ENCODE measurements around the gene RNF113B.

Gene RNF113B

DNA sequence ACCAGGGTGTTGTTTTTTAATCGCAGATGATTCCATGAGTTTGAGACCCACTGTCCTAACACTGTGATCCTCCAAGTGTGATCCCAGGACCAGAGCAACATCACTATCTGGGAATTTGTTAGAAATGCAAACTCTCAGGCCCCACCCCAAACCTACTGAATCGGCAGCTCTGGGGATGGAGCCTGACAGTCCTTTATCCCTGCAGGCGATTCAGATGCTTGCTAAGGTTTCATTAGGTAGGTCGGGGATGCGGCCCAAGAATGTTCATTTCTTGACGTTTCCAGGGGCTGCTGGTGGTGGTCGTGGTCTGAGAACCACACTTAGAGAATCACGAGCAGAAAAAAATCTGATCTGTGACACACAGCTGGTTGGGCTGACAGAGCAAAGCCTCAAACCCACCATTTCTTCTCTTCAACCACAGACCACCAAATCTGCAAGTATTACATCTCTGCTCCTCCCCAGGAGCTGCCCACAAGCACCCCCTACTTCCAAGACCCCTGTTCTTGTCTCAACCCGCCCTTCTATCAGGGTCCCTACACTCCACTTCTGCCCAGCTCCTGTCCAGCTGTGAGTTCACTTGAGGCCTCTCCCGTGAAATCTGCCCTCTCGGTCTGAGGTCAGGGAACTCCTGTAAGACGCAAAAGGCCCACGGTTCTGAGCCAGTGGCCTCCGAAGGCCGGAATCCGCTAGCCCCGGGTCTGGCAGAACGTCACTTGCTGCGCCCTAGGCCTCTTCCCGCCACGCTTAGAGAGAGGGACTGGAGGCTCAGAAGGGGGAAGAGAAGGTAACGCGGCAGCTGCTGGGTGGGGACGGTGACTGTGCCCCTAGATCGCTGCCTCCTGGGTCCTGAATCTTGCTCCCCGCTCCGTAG is 35.3 kb downstream of the RNF113B start:
- DNase-seq (ENCODE audit: low read depth) = no peak
- H3K4me3 ChIP-seq (ENCODE audit: control insufficient read depth, low read depth, low read length) = no peak overlapping the region
- TF ChIP-seq, protein P1, sequence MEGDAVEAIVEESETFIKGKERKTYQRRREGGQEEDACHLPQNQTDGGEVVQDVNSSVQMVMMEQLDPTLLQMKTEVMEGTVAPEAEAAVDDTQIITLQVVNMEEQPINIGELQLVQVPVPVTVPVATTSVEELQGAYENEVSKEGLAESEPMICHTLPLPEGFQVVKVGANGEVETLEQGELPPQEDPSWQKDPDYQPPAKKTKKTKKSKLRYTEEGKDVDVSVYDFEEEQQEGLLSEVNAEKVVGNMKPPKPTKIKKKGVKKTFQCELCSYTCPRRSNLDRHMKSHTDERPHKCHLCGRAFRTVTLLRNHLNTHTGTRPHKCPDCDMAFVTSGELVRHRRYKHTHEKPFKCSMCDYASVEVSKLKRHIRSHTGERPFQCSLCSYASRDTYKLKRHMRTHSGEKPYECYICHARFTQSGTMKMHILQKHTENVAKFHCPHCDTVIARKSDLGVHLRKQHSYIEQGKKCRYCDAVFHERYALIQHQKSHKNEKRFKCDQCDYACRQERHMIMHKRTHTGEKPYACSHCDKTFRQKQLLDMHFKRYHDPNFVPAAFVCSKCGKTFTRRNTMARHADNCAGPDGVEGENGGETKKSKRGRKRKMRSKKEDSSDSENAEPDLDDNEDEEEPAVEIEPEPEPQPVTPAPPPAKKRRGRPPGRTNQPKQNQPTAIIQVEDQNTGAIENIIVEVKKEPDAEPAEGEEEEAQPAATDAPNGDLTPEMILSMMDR (IDR thresholded peaks at IDR 0.05; ENCODE audit: control insufficient read depth, insufficient read depth, low read depth, low read length, missing control alignments) = no peak

DNA sequence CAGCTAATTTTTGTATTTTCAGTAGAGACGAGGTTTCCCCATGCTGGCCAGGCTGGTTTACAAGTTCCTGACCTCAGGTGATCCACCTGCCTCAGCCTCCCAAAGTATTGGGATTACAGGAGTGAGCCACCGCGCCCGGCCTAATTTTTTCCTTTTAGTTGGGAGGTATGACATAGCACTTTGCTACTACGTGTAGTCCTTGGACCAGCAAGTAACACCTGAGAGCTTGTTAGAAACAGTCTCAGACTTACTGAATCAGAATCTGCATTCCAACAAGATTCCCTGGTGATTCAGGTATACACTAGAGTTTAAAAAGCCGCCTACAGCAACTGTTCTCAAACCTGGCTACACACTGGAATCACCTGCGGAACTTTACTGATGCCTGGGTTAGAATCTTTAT is 36.0 kb downstream of the RNF113B start:
- DNase-seq (ENCODE audit: low read depth) = no peak
- TF ChIP-seq, protein P1 (IDR thresholded peaks at IDR 0.05; ENCODE audit: control insufficient read depth, insufficient read depth, low read depth, low read length, missing control alignments) = no peak
- no peak overlapping the region for H3K4me3 ChIP-seq (ENCODE audit: control insufficient read depth, low read depth, low read length)

- DNase-seq (ENCODE audit: low read depth) = no peak
- TF ChIP-seq, protein P1 (IDR thresholded peaks at IDR 0.05; ENCODE audit: control insufficient read depth, insufficient read depth, low read depth, low read length, missing control alignments) = no peak
- H3K4me3 ChIP-seq (ENCODE audit: control insufficient read depth, low read depth, low read length) = no peak overlapping the region
Measured at GRCh38 chr13:98134901-98135300, 42.2 kb downstream of the RNF113B start.

GRCh38 chr13:98133946-98134345 is 43.1 kb downstream of the RNF113B start:
- TF ChIP-seq, protein P1 (IDR thresholded peaks at IDR 0.05; ENCODE audit: control insufficient read depth, insufficient read depth, low read depth, low read length, missing control alignments) = no peak
- no peak for DNase-seq (ENCODE audit: low read depth)
- H3K4me3 ChIP-seq (ENCODE audit: control insufficient read depth, low read depth, low read length) = no peak overlapping the region

DNA sequence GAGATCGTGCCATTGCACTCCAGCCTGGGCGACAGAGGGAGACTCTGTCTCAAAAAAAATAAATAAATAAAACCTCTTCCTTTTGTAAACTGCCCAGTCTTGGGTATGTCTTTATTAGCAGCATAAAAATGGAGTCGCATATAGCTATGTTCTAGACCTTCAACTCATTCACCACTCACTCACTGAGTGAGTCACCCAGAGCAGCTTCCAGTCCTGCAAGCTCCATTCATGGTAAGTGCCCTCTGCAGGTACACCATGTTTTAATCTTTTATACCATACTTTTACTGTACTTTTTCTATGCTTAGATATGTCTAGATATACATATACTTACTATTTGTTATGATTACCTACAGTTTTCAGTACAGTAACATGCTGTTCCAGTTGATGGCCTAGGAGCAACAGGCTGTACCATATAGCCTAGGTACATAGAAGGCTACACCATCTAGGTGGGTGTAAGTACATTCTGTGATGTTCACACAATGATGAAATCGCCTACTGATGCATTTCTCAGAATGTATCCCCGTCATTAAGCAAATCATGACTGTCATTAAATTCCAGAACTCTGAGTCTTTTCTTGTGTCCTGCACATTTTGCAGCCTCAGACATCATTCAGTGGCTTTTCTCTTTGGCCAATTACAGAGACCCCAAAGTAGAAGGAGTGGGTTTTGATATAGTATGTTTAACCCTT is 47.9 kb downstream of the RNF113B start:
- no peak for DNase-seq (ENCODE audit: low read depth)
- TF ChIP-seq, protein P1 (IDR thresholded peaks at IDR 0.05; ENCODE audit: control insufficient read depth, insufficient read depth, low read depth, low read length, missing control alignments) = no peak
- no peak overlapping the region for H3K4me3 ChIP-seq (ENCODE audit: control insufficient read depth, low read depth, low read length)
